Transverse colon (tissue), 4 donors: Measurements from ENCODE around the gene DUSP15.
A peak's percentile ranks its signal among the peaks of the same experiment; 100 is the strongest.

Experiments used
- EP300 ChIP-seq: sonication (generic); formaldehyde crosslinking; IDR thresholded peaks from one replicate; pipeline ENCODE4 v1.6.1; 2017; ENCODE audit warnings: antibody characterized with exemption, low read depth
- POLR2A ChIP-seq: fragments of 450-650 bp; IDR thresholded peaks from one replicate; pipeline ENCODE4 v1.6.1; 2016; ENCODE audit warnings: antibody characterized with exemption, mild to moderate bottlenecking, moderate library complexity
- POLR2AphosphoS5 ChIP-seq, 3 donors: sonication (generic); formaldehyde crosslinking; IDR thresholded peaks; one replicate each; pipeline ENCODE4 v1.6.1; 2016; ENCODE audit warnings: antibody characterized with exemption in 3 of 3
- TF ChIP-seq, protein P1 (sequence below), 5 experiments: fragments of 200-600 bp in 3 of 5; fragments of 450-650 bp in 2 of 5; sonication (generic) in 3 of 5; IDR thresholded peaks; 1 replicate in 2 of 5; 2 replicates in 3 of 5; pipeline ENCODE4 v1.5.1; 2016 to 2017; ENCODE audit warnings: antibody characterized with exemption in 5 of 5, inconsistent platforms in 3 of 5, mild to moderate bottlenecking in 2 of 5, moderate library complexity in 1 of 5

- no peak for TF ChIP-seq POLR2A
- TF ChIP-seq, protein P1, sequence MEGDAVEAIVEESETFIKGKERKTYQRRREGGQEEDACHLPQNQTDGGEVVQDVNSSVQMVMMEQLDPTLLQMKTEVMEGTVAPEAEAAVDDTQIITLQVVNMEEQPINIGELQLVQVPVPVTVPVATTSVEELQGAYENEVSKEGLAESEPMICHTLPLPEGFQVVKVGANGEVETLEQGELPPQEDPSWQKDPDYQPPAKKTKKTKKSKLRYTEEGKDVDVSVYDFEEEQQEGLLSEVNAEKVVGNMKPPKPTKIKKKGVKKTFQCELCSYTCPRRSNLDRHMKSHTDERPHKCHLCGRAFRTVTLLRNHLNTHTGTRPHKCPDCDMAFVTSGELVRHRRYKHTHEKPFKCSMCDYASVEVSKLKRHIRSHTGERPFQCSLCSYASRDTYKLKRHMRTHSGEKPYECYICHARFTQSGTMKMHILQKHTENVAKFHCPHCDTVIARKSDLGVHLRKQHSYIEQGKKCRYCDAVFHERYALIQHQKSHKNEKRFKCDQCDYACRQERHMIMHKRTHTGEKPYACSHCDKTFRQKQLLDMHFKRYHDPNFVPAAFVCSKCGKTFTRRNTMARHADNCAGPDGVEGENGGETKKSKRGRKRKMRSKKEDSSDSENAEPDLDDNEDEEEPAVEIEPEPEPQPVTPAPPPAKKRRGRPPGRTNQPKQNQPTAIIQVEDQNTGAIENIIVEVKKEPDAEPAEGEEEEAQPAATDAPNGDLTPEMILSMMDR (IDR thresholded peaks at IDR 0.05): peak in 2 of 5 experiments; percentile 3 to 4
- no peak for TF ChIP-seq EP300
- TF ChIP-seq POLR2AphosphoS5 (IDR thresholded peaks at IDR 0.05): no peak
These were observed 23.6 kb downstream of the DUSP15 start for GRCh38 chr20:31846793-31847138.
